Sigmoid colon (tissue), 7 donors: ENCODE results near the gene PHF11. TPM values are rescaled to one million over a fixed set of nuclear protein-coding genes. Genes with fewer than 3 reads are reported as not detected.

Experiments
- DNase-seq: peaks from one replicate; pipeline ENCODE4 v3.0.0-alpha.2; 2019
- H3K27ac ChIP-seq, 4 donors: fragments of 200-600 bp; sonication (generic); one replicate each; pipeline ENCODE4 v1.5.1; 2016 to 2019; ENCODE audit warnings: mild to moderate bottlenecking in 1 of 4
- H3K27me3 ChIP-seq, 3 donors: fragments of 200-600 bp; sonication (generic); one replicate each; pipeline ENCODE4 v1.5.1; 2019; ENCODE audit warnings: mild to moderate bottlenecking in 1 of 3
- H3K36me3 ChIP-seq, 4 donors: fragments of 200-600 bp; sonication (generic); one replicate each; pipeline ENCODE4 v1.5.1; 2016 to 2019
- H3K4me1 ChIP-seq, 4 donors: fragments of 200-600 bp; sonication (generic); one replicate each; pipeline ENCODE4 v1.5.1; 2017 to 2019
- H3K4me3 ChIP-seq, 4 donors: fragments of 200-600 bp; sonication (generic); one replicate each; pipeline ENCODE4 v1.5.1; 2017 to 2019; ENCODE audit warnings: mild to moderate bottlenecking in 2 of 4, moderate library complexity in 1 of 4
- H3K9me3 ChIP-seq, 4 donors: fragments of 200-600 bp in 3 of 4; sonication (generic) in 3 of 4; one replicate each; pipeline versions ENCODE4 v1.5.1 to v1.6.1; 2013 to 2019
- EP300 ChIP-seq, 4 donors: sonication (generic); formaldehyde crosslinking; IDR thresholded peaks; one replicate each; pipeline ENCODE4 v1.6.1; 2017; ENCODE audit warnings: antibody characterized with exemption in 4 of 4
- POLR2A ChIP-seq, 2 donors: fragments of 450-650 bp; IDR thresholded peaks; one replicate each; pipeline ENCODE4 v1.6.1; 2016; ENCODE audit warnings: antibody characterized with exemption in 2 of 2, mild to moderate bottlenecking in 2 of 2, moderate library complexity in 2 of 2
- POLR2AphosphoS5 ChIP-seq, 4 donors: sonication (generic); formaldehyde crosslinking; IDR thresholded peaks; one replicate each; pipeline ENCODE4 v1.6.1; 2017; ENCODE audit warnings: antibody characterized with exemption in 4 of 4
- WGBS, 2 donors: extraction: QIAGEN DNeasy Blood & Tissue Kit; methylation state at CpG; one replicate each; pipeline ENCODE4 v1.1.7; 2013; 5-methylcytosine and 5-hydroxymethylcytosine counted together
- intact Hi-C: fragments of 100-400 bp; cut with DNase I; formaldehyde crosslinking; loops from one replicate; pipeline ENCODE4 v1.15.1; 2023
- polyA plus RNA-seq, 3 donors: library from polyadenylated mRNA; stranded (reverse); fragments of 200-250 nt; gene quantifications; one replicate each; pipeline ENCODE4 v1.2.3, GENCODE V29; 2013
- total RNA-seq, 4 donors: library from RNA; depleted of rRNA; stranded (reverse); fragments of >200 nt; gene quantifications; one replicate each; pipeline ENCODE4 v1.1.0, GENCODE V29; 2016
- TF ChIP-seq, protein P1 (sequence below), 4 experiments: fragments of 450-650 bp in 3 of 4; fragments of 200-600 bp in 1 of 4; IDR thresholded peaks; one replicate each; pipeline ENCODE4 v1.5.1; 2016 to 2019; ENCODE audit warnings: antibody characterized with exemption in 4 of 4, mild to moderate bottlenecking in 3 of 4, moderate library complexity in 2 of 4
- donor health status: healthy with polysubstance abuse.
- donor health status: Bipolar disorder and iron deficiency.
- donor health status: healthy.

The PHF11 gene
- total and polyA plus RNA-seq, 7 donors, result 20.1 to 52.1 (median 34.3) TPM

DNA sequence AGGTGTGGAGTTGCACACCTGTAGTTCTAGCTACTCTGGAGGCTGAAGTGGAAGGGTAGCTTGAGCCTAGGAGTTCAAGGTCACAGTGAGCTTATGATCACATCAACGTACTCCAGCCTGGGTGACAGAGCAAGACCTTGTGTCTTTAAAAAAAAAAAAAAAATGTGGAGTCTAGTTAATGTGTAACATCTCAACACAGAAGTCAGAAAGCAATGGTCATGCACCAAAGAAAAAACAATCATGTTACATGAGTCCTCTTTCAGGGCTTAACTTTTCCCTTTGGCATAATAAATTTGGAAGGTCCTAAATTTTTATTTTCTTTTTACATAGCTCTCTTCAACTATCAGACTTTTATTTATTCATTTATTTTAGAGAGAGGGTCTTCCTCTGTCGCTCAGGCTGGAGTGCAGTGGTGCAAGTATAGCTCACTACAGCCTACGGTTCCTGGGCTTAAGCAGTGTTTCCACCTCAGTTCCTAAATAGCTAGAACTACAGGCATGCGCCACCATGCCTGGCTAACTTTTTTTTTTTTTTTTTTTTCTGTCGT is 29.4 kb upstream of the PHF11 start:
- DNase-seq, result no peak
- intact Hi-C loops, result no loop called here
- Histone ChIP-seq H3K4me1 (no peaks in the 10 kb centered on the region), H3K9me3 (peaks cover 0 to 5% (median 0%) of the 10 kb centered on the region in 4 donors), H3K4me3 (no peak overlapping the region), H3K36me3 (peaks cover 3 to 80% (median 18%) of the 10 kb centered on the region in 4 donors), H3K27me3 (no peaks in the 10 kb centered on the region), H3K27ac (no peak overlapping the region)
- WGBS, 2 donors, result 68 to 86% methylated on average over 5 of the region's 5 CpGs
- TF ChIP-seq POLR2A (IDR thresholded peaks at IDR 0.05) (no peak), EP300 (IDR thresholded peaks at IDR 0.05) (no peak), POLR2AphosphoS5 (IDR thresholded peaks at IDR 0.05) (no peak)
- TF ChIP-seq, protein P1, sequence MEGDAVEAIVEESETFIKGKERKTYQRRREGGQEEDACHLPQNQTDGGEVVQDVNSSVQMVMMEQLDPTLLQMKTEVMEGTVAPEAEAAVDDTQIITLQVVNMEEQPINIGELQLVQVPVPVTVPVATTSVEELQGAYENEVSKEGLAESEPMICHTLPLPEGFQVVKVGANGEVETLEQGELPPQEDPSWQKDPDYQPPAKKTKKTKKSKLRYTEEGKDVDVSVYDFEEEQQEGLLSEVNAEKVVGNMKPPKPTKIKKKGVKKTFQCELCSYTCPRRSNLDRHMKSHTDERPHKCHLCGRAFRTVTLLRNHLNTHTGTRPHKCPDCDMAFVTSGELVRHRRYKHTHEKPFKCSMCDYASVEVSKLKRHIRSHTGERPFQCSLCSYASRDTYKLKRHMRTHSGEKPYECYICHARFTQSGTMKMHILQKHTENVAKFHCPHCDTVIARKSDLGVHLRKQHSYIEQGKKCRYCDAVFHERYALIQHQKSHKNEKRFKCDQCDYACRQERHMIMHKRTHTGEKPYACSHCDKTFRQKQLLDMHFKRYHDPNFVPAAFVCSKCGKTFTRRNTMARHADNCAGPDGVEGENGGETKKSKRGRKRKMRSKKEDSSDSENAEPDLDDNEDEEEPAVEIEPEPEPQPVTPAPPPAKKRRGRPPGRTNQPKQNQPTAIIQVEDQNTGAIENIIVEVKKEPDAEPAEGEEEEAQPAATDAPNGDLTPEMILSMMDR (IDR thresholded peaks at IDR 0.05), result no peak

DNA sequence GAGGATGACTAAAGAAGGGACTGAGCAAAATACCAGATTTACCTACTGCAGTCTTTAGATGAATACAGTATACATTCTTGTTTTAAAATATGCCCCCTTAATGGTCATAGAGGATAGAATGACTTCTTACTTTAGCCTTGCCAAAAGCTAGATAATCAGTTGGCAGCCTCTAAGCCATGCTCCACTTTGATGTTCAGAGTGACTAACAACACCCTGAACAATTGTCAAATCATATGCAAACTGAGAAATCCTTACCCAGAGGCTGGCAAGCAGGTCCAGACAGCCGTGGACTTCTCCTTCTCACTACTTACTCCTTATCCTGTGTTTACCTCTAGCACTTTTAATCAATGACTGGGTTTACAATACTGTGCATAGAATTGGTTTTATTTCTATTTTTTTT is 23.6 kb upstream of the PHF11 start:
- Histone ChIP-seq H3K27ac (no peak overlapping the region), H3K27me3 (no peaks in the 10 kb centered on the region), H3K4me3 (no peak overlapping the region), H3K4me1 (no peaks in the 10 kb centered on the region), H3K36me3 (peaks cover 0 to 87% (median 6%) of the 10 kb centered on the region in 4 donors), H3K9me3 (no peaks in the 10 kb centered on the region)
- TF ChIP-seq POLR2AphosphoS5 (IDR thresholded peaks at IDR 0.05) (no peak), EP300 (IDR thresholded peaks at IDR 0.05) (no peak), POLR2A (IDR thresholded peaks at IDR 0.05) (no peak)
- TF ChIP-seq, protein P1 (IDR thresholded peaks at IDR 0.05), result no peak
- WGBS, 2 donors, result 79 to 83% methylated on average over 1 of the region's 1 CpG
- DNase-seq, result no peak
- intact Hi-C loops, result no loop called here

DNA sequence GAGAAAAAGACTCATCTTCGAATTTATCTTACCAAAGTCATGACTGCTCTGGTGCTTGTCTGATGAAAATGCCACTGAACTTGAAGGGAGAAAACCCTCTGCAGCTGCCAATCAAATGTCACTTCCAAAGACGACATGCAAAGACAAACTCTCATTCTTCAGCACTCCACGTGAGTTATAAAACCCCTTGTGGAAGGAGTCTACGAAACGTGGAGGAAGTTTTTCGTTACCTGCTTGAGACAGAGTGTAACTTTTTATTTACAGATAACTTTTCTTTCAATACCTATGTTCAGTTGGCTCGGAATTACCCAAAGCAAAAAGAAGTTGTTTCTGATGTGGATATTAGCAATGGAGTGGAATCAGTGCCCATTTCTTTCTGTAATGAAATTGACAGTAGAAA is 19.2 kb upstream of the PHF11 start:
- H3K27me3 ChIP-seq, result no peaks in the 10 kb centered on the region
- intact Hi-C loops, result no loop called here
- no peak overlapping the region for H3K27ac ChIP-seq
- peaks cover 0 to 92% (median 11%) of the 10 kb centered on the region in 4 donors for H3K36me3 ChIP-seq
- 95 to 96% methylated on average over 7 of the region's 7 CpGs for WGBS, 2 donors
- DNase-seq, result no peak
- H3K9me3 ChIP-seq, result no peaks in the 10 kb centered on the region
- no peaks in the 10 kb centered on the region for H3K4me1 ChIP-seq
- no peak for TF ChIP-seq POLR2A (IDR thresholded peaks at IDR 0.05)
- no peak for TF ChIP-seq EP300 (IDR thresholded peaks at IDR 0.05)
- TF ChIP-seq, protein P1 (IDR thresholded peaks at IDR 0.05), result no peak
- TF ChIP-seq POLR2AphosphoS5 (IDR thresholded peaks at IDR 0.05), result no peak
- no peak overlapping the region for H3K4me3 ChIP-seq

DNA sequence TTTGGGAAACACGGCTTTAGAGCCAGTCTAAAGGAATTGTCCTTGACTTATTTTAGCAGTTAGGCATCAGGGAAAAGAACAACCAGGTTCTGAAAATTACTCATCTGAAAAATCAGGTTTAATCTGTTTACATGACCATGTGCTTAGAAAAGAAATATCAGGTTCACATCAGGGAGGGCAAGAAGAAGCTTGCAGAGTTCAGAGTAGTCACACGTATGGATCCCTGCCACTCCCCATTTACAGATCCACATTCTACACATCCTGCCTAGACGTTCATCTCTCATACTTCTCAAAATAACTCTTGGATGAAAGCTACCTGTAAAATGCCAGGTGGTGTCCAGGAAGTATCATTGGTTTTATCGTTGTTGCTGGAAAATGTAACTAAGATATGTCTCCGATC is 14.0 kb upstream of the PHF11 start:
- no peak overlapping the region for H3K27ac ChIP-seq
- peaks cover 0 to 86% (median 13%) of the 10 kb centered on the region in 4 donors for H3K36me3 ChIP-seq
- no peaks in the 10 kb centered on the region for H3K9me3 ChIP-seq
- no peaks in the 10 kb centered on the region for H3K4me1 ChIP-seq
- no peak for DNase-seq
- intact Hi-C loops, result no loop called here
- H3K27me3 ChIP-seq, result no peaks in the 10 kb centered on the region
- TF ChIP-seq, protein P1 (IDR thresholded peaks at IDR 0.05), result no peak
- TF ChIP-seq POLR2AphosphoS5 (IDR thresholded peaks at IDR 0.05), result no peak
- TF ChIP-seq POLR2A (IDR thresholded peaks at IDR 0.05), result no peak
- no peak for TF ChIP-seq EP300 (IDR thresholded peaks at IDR 0.05)
- WGBS, 2 donors, result 79 to 87% methylated on average over 5 of the region's 5 CpGs
- H3K4me3 ChIP-seq, result no peak overlapping the region

DNA sequence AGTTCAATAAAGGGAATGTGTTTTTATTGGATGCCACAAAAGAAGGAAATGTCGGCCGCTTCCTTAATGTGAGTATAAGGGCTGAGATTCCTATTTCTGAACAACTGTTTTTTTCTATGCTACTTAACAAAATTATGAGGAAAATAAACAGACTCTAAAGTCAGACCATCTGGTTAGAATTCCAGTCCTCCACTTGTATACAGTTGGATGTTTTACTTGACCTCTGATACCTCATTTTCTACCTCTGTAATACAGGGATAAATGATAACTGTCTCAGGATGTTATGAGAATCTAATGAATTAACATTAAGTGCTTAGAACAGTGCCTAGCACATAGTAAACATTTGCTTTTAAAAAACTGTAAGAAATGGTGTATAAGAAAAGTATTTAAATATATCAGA is 7.2 kb upstream of the PHF11 start:
- no peak overlapping the region for H3K27ac ChIP-seq
- intact Hi-C loops, result no loop called here
- no peak overlapping the region for H3K4me3 ChIP-seq
- H3K9me3 ChIP-seq, result no peaks in the 10 kb centered on the region
- WGBS, 2 donors, result 79 to 82% methylated on average over 2 of the region's 2 CpGs
- H3K4me1 ChIP-seq, result no peaks in the 10 kb centered on the region
- TF ChIP-seq EP300 (IDR thresholded peaks at IDR 0.05) (no peak), POLR2AphosphoS5 (IDR thresholded peaks at IDR 0.05) (no peak), POLR2A (IDR thresholded peaks at IDR 0.05) (no peak)
- TF ChIP-seq, protein P1 (IDR thresholded peaks at IDR 0.05), result no peak
- DNase-seq, result no peak
- no peaks in the 10 kb centered on the region for H3K27me3 ChIP-seq
- peaks cover 0 to 52% (median 6%) of the 10 kb centered on the region in 4 donors for H3K36me3 ChIP-seq
